ENCODE results near the gene CDC45. TPM values are rescaled to one million over a fixed set of nuclear protein-coding genes. Genes with fewer than 3 reads are reported as not detected.
"Not testable (repeated sequence)": the region's sequence is repeated elsewhere in the genome, so short reads cannot be mapped to it uniquely, and the experiment has no call there.

The CDC45 gene
- total RNA-seq, 4 donors from 2014 or later, result 3.4 to 16.7 (median 9.1) TPM

GRCh38 chr22:19546680-19547079, 67.0 kb downstream of the CDC45 start:
- Histone ChIP-seq H3K27me3 (peaks cover 0 to 7% (median 0%) of the 10 kb centered on the region in 4 donors), H3K36me3 (no peaks in the 10 kb centered on the region), H3K4me1 (peaks cover 0 to 7% (median 3%) of the 10 kb centered on the region in 3 donors), H3K27ac (no peak overlapping the region), H3K9me3 (no peaks in the 10 kb centered on the region), H3K4me3 (no peak overlapping the region)
- no peak for TF ChIP-seq POLR2A (IDR thresholded peaks at IDR 0.05)
- TF ChIP-seq CTCF (IDR thresholded peaks at IDR 0.05), result no peak
- WGBS, 2 donors, result 75 to 80% methylated on average over 6 of the region's 6 CpGs
- intact Hi-C loops (cut with DNase I), result no loop called here
- no peak for DNase-seq

- intact Hi-C loops (cut with DNase I), result no loop called here
- 85 to 95% methylated on average over 6 to 8 of the region's 8 CpGs for WGBS, 2 donors
- no peak for TF ChIP-seq POLR2A (IDR thresholded peaks at IDR 0.05)
- no peak for TF ChIP-seq CTCF (IDR thresholded peaks at IDR 0.05)
Measured at GRCh38 chr22:19547620-19548019, 67.9 kb downstream of the CDC45 start.

GRCh38 chr22:19548427-19548826, 68.7 kb downstream of the CDC45 start:
- 92 to 97% methylated on average over 5 of the region's 5 CpGs for WGBS, 2 donors
- H3K27me3 ChIP-seq; H3K27ac ChIP-seq; H3K4me1 ChIP-seq; DNase-seq; H3K9me3 ChIP-seq; H3K36me3 ChIP-seq; intact Hi-C loops (cut with DNase I); H3K4me3 ChIP-seq: not testable (repeated sequence)

More at GRCh38 chr22:19547620-19548019, 67.9 kb downstream of the CDC45 start:
- DNase-seq, result no peak
- Histone ChIP-seq H3K9me3 (no peaks in the 10 kb centered on the region), H3K27ac (no peak overlapping the region), H3K36me3 (no peaks in the 10 kb centered on the region), H3K27me3 (peaks cover 0 to 7% (median 0%) of the 10 kb centered on the region in 4 donors), H3K4me3 (no peak overlapping the region), H3K4me1 (peaks cover 0 to 7% (median 3%) of the 10 kb centered on the region in 3 donors)

- TF ChIP-seq CTCF (IDR thresholded peaks at IDR 0.05), result no peak
- TF ChIP-seq POLR2A (IDR thresholded peaks at IDR 0.05), result no peak
- Histone ChIP-seq H3K4me1 (peaks cover 0 to 4% (median 3%) of the 10 kb centered on the region in 3 donors), H3K36me3 (no peaks in the 10 kb centered on the region), H3K9me3 (peaks cover 0 to 6% (median 4%) of the 10 kb centered on the region in 3 donors), H3K4me3 (no peak overlapping the region), H3K27me3 (peaks cover 0 to 7% (median 0%) of the 10 kb centered on the region in 4 donors), H3K27ac (no peak overlapping the region)
- WGBS, 2 donors, result 83% methylated on average over 1 of the region's 2 CpGs; no CpG with 5 or more reads in 1 of the 2 donors
- intact Hi-C loops (cut with DNase I), result no loop called here
- DNase-seq, result no peak
Measured at GRCh38 chr22:19548964-19549363, 69.2 kb downstream of the CDC45 start.

GRCh38 chr22:19549428-19549827, 69.7 kb downstream of the CDC45 start:
- WGBS, 2 donors, result 68 to 72% methylated on average over 6 to 7 of the region's 7 CpGs
- intact Hi-C loops (cut with DNase I), result no loop called here
- Histone ChIP-seq H3K4me3 (no peak overlapping the region), H3K4me1 (no peaks in the 10 kb centered on the region), H3K36me3 (no peaks in the 10 kb centered on the region), H3K27ac (no peak overlapping the region), H3K27me3 (peaks cover 0 to 2% (median 0%) of the 10 kb centered on the region in 4 donors), H3K9me3 (peaks cover 0 to 6% (median 4%) of the 10 kb centered on the region in 3 donors)
- TF ChIP-seq POLR2A (IDR thresholded peaks at IDR 0.05) (no peak), CTCF (IDR thresholded peaks at IDR 0.05) (no peak)
- DNase-seq, result no peak

GRCh38 chr22:19550382-19550781, 70.7 kb downstream of the CDC45 start:
- DNase-seq, result no peak
- Histone ChIP-seq H3K4me3 (no peak overlapping the region), H3K4me1 (no peaks in the 10 kb centered on the region), H3K9me3 (peaks cover 0 to 6% (median 4%) of the 10 kb centered on the region in 3 donors), H3K27me3 (no peaks in the 10 kb centered on the region), H3K36me3 (no peaks in the 10 kb centered on the region), H3K27ac (no peak overlapping the region)
- TF ChIP-seq POLR2A (IDR thresholded peaks at IDR 0.05) (no peak), CTCF (IDR thresholded peaks at IDR 0.05) (no peak)
- intact Hi-C loops (cut with DNase I), result no loop called here
- WGBS, 2 donors, result 71 to 86% methylated on average over 7 of the region's 7 CpGs
